HepG2 (cell line): ENCODE results near the gene GNAZ. TPM values are rescaled to one million over a fixed set of nuclear protein-coding genes. Genes with fewer than 3 reads are reported as not detected.

Experiments used
- CC2D1A ChIP-seq: sonication (generic); formaldehyde crosslinking; IDR thresholded peaks from 2 replicates; pipeline ENCODE4 v1.8.1; 2023; ENCODE audit warnings: mild to moderate bottlenecking, missing genetic modification reagents
- DDIT3 ChIP-seq: sonication (generic); formaldehyde crosslinking; IDR thresholded peaks from 2 replicates; pipeline ENCODE4 v1.4.0; 2020; ENCODE audit warnings: mild to moderate bottlenecking, missing genetic modification reagents
- ELK4 ChIP-seq: sonication (generic); formaldehyde crosslinking; IDR thresholded peaks from 2 replicates; pipeline ENCODE4 v1.9.0; 2021; ENCODE audit warnings: missing genetic modification reagents, borderline replicate concordance
- GATAD1 ChIP-seq: IDR thresholded peaks from 2 replicates; pipeline ENCODE4 v1.6.1; 2016; ENCODE audit warnings: missing genetic modification reagents, missing compliant biosample characterization
- HDAC6 ChIP-seq: fragments of 200-600 bp; sonication (generic); IDR thresholded peaks from 2 replicates; pipeline ENCODE4 v1.7.0; 2017; ENCODE audit warnings: mild to moderate bottlenecking, antibody characterized with exemption, low read length, low read depth
- HNF4G ChIP-seq, 2 experiments: sonication (generic) in 1 of 2; formaldehyde crosslinking in 1 of 2; IDR thresholded peaks; 2 replicates each; pipeline versions ENCODE4 v1.4.0 to v1.6.1; 2011 to 2020; ENCODE audit warnings: borderline replicate concordance in 2 of 2, low read depth in 2 of 2, mild to moderate bottlenecking in 2 of 2, low read length in 1 of 2, missing genetic modification reagents in 1 of 2, moderate library complexity in 1 of 2
- KLF6 ChIP-seq: IDR thresholded peaks from 2 replicates; pipeline ENCODE4 v1.8.0; 2016; ENCODE audit warnings: missing biosample characterization, missing genetic modification reagents
- MED1 ChIP-seq: sonication (generic); formaldehyde crosslinking; IDR thresholded peaks from 2 replicates; pipeline ENCODE4 v1.4.0; 2020; ENCODE audit warnings: missing genetic modification reagents
- MEIS2 ChIP-seq: sonication (generic); formaldehyde crosslinking; IDR thresholded peaks from 2 replicates; pipeline ENCODE4 v1.9.0; 2021; ENCODE audit warnings: mild to moderate bottlenecking, missing genetic modification reagents
- MTA1 ChIP-seq: sonication (generic); formaldehyde crosslinking; IDR thresholded peaks from 2 replicates; pipeline ENCODE4 v1.4.0; 2020; ENCODE audit warnings: missing genetic modification reagents, mild to moderate bottlenecking, borderline replicate concordance
- MYNN ChIP-seq: sonication (generic); formaldehyde crosslinking; IDR thresholded peaks from 2 replicates; pipeline ENCODE4 v1.4.0; 2020; ENCODE audit warnings: mild to moderate bottlenecking, low read depth, missing genetic modification reagents
- NFKB2 ChIP-seq: sonication (generic); formaldehyde crosslinking; IDR thresholded peaks from 2 replicates; pipeline ENCODE4 v1.4.0; 2020; ENCODE audit warnings: missing genetic modification reagents, borderline replicate concordance
- PAX8 ChIP-seq: sonication (generic); formaldehyde crosslinking; IDR thresholded peaks from 2 replicates; pipeline ENCODE4 v1.8.0; 2022; ENCODE audit warnings: mild to moderate bottlenecking, missing genetic modification reagents, borderline replicate concordance
- PREB ChIP-seq: sonication (generic); formaldehyde crosslinking; IDR thresholded peaks from 2 replicates; pipeline ENCODE4 v1.4.0; 2020; ENCODE audit warnings: missing genetic modification reagents
- RFX5 ChIP-seq: IDR thresholded peaks from 2 replicates; pipeline ENCODE4 v1.6.1; 2011; ENCODE audit warnings: low read depth, low read length, improper control_type of control experiment
- ZBTB21 ChIP-seq: sonication (generic); formaldehyde crosslinking; IDR thresholded peaks from 2 replicates; pipeline ENCODE4 v1.4.0; 2020; ENCODE audit warnings: missing genetic modification reagents
- ZBTB37 ChIP-seq: sonication (generic); formaldehyde crosslinking; IDR thresholded peaks from 2 replicates; pipeline ENCODE4 v1.4.0; 2020; ENCODE audit warnings: mild to moderate bottlenecking, missing genetic modification reagents
- ZBTB7A ChIP-seq: sonication (generic); formaldehyde crosslinking; IDR thresholded peaks from 2 replicates; pipeline ENCODE4 v1.8.0; 2022; ENCODE audit warnings: mild to moderate bottlenecking, missing genetic modification reagents
- ZNF430 ChIP-seq: sonication (generic); formaldehyde crosslinking; IDR thresholded peaks from 2 replicates; pipeline ENCODE4 v1.9.0; 2021; ENCODE audit warnings: mild to moderate bottlenecking, missing genetic modification reagents
- ZNF512B ChIP-seq: sonication (generic); formaldehyde crosslinking; IDR thresholded peaks from 2 replicates; pipeline ENCODE4 v1.5.1; 2020; ENCODE audit warnings: missing genetic modification reagents, mild to moderate bottlenecking, borderline replicate concordance
- ZNF547 ChIP-seq: sonication (generic); formaldehyde crosslinking; IDR thresholded peaks from 2 replicates; pipeline ENCODE4 v1.5.1; 2020; ENCODE audit warnings: mild to moderate bottlenecking, missing genetic modification reagents
- polyA plus RNA-seq, 8 experiments: library from polyadenylated mRNA; depleted of rRNA in 3 of 8; stranded (reverse) in 7 of 8; unstranded in 1 of 8; fragments of >200 nt; fragmentation: Illumina TruSeq in 4 of 8; extraction: Trizol in 4 of 8; gene quantifications; 2 replicates each; pipeline versions ENCODE4 v1.2.1 to v1.2.3, GENCODE V29; 2011 to 2016; ENCODE audit warnings: low read depth in 4 of 8, missing spikeins in 1 of 8, mixed read lengths in 1 of 8; ENCODE audit not compliant: insufficient read depth in 1 of 8
- total RNA-seq, 5 experiments: library from RNA; depleted of rRNA; stranded (reverse); fragments of >200 nt; fragmentation: Illumina TruSeq; extraction: Trizol; gene quantifications; 2 replicates each; pipeline ENCODE4 v1.2.3, GENCODE V29; 2016; ENCODE audit warnings: low read depth in 1 of 5

GNAZ gene
- total and polyA plus RNA-seq, 2 of the 13 experiments (the other 11 are each of a cell fraction or from before 2014, with no cell fraction given): 11.4 to 22.3 TPM

- TF ChIP-seq ELK4 (CRISPR knock-in tag): no peak
- no peak for TF ChIP-seq MYNN
- no peak for TF ChIP-seq ZBTB37
- TF ChIP-seq ZNF430 (CRISPR knock-in tag): no peak
- no peak for TF ChIP-seq DDIT3 (CRISPR knock-in tag)
- TF ChIP-seq MEIS2: no peak
- TF ChIP-seq MTA1 (CRISPR knock-in tag): no peak
- TF ChIP-seq ZBTB21 (CRISPR knock-in tag): 0 out of 2 replicates have a peak, but pooled peaks have one; percentile 22
- no peak for TF ChIP-seq ZBTB7A
- TF ChIP-seq MED1 (CRISPR knock-in tag): peak; percentile 68
- TF ChIP-seq KLF6 (CRISPR knock-in tag): no peak
- no peak for TF ChIP-seq HDAC6
- TF ChIP-seq GATAD1 (CRISPR knock-in tag): peak; percentile 70; the same call in 1 of the 2 replicates
- no peak for TF ChIP-seq PREB
- TF ChIP-seq RFX5: no peak
- TF ChIP-seq ZNF512B (CRISPR knock-in tag): no peak
- peak; percentile 66; the same call in 1 of the 2 replicates for TF ChIP-seq HNF4G (IDR thresholded peaks at IDR 0.05; ENCODE audit: borderline replicate concordance, low read depth, low read length)
- TF ChIP-seq HNF4G (CRISPR knock-in tag; IDR thresholded peaks at IDR 0.05; ENCODE audit: borderline replicate concordance, low read depth): peak; percentile 37; the same call in 1 of the 2 replicates
- TF ChIP-seq ZNF547: no peak
- no peak for TF ChIP-seq PAX8 (CRISPR knock-in tag)
- TF ChIP-seq NFKB2: no peak
- no peak for TF ChIP-seq CC2D1A
These were observed 82.2 kb downstream of the GNAZ start (continued) for GRCh38 chr22:23152238-23153114.
